AG04450 (cell line): ENCODE results near the gene DTX4. TPM values are rescaled to one million over a fixed set of nuclear protein-coding genes. Genes with fewer than 3 reads are reported as not detected.

Source experiments
- CTCF ChIA-PET: fragments of 300-600, 350-600 bp; formaldehyde crosslinking; extraction: SDS; loops from one replicate; lab custom pipeline; 2022; ENCODE audit warnings: antibody characterized with exemption, inconsistent platforms; lab: Charles Lee
- POLR2A ChIA-PET: fragments of 350-600 bp; formaldehyde crosslinking; extraction: SDS; loops from one replicate; lab custom pipeline; 2021; ENCODE audit warnings: antibody characterized with exemption, inconsistent platforms; lab: Yijun Ruan, JAX
- DNase-seq: peaks from one replicate; pipeline ENCODE4 v3.0.0-alpha.2; 2011; ENCODE audit warnings: low read depth, low spot score
- H3K27ac ChIP-seq: one replicate; pipeline ENCODE4 v1.5.1; 2012; ENCODE audit warnings: low read depth, low read length, control low read depth
- H3K27me3 ChIP-seq: one replicate; pipeline ENCODE4 v1.6.0; 2012; ENCODE audit warnings: low read length; ENCODE audit not compliant: control insufficient read depth, insufficient read depth
- H3K4me3 ChIP-seq: 2 replicates; pipeline ENCODE4 v1.5.1; 2011; ENCODE audit warnings: mild to moderate bottlenecking, low read depth, low read length, control low read depth
- H3K9me3 ChIP-seq: 2 replicates; pipeline ENCODE4 v1.5.1; 2012; ENCODE audit warnings: low read length; ENCODE audit not compliant: control insufficient read depth, insufficient read depth
- polyA plus RNA-seq: library from polyadenylated mRNA; depleted of rRNA; stranded (reverse); fragments of >200 nt; gene quantifications from 2 replicates; pipeline ENCODE4 v1.2.3, GENCODE V29; 2011
- TF ChIP-seq, protein P1 (sequence below): IDR thresholded peaks from 2 replicates; pipeline ENCODE4 v1.5.1; 2011; ENCODE audit warnings: low read depth, low read length, control low read depth, inconsistent platforms

Gene DTX4
- polyA plus RNA-seq, 1 experiment, result 1.4 TPM

DNA sequence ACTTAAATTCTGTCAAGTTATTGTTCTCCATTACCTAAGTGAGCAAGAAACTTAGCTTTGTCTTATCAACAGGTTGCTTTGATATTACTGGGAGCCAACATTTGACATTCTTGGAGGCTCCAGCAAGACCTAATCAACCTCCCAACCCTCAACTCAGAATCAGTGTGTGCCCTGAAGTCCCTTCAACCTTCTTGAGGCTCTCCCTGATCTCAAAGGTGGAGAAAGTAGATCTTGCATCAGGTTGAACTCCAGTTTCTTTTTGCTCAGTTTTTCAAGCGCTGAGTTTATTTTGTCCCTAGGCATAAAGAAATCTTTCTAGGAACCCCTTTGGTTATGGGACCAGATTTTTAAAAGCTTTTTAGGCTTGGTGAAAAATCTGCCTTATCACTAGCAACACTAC is 27.8 kb upstream of the DTX4 start:
- Histone ChIP-seq H3K4me3 (peak overlapping the region; percentile 66), H3K27me3 (no peaks in the 10 kb centered on the region), H3K27ac (peak overlapping the region; percentile 55), H3K9me3 (no peaks in the 10 kb centered on the region; the same call in 1 of the 2 replicates)
- TF ChIP-seq, protein P1, sequence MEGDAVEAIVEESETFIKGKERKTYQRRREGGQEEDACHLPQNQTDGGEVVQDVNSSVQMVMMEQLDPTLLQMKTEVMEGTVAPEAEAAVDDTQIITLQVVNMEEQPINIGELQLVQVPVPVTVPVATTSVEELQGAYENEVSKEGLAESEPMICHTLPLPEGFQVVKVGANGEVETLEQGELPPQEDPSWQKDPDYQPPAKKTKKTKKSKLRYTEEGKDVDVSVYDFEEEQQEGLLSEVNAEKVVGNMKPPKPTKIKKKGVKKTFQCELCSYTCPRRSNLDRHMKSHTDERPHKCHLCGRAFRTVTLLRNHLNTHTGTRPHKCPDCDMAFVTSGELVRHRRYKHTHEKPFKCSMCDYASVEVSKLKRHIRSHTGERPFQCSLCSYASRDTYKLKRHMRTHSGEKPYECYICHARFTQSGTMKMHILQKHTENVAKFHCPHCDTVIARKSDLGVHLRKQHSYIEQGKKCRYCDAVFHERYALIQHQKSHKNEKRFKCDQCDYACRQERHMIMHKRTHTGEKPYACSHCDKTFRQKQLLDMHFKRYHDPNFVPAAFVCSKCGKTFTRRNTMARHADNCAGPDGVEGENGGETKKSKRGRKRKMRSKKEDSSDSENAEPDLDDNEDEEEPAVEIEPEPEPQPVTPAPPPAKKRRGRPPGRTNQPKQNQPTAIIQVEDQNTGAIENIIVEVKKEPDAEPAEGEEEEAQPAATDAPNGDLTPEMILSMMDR, result no peak
- CTCF ChIA-PET, result interaction anchor here (0.5 to 10.5 kb wide), 10 partner anchors 8 to 90 kb away, joined by 3 to 143 read pairs (median 6); partner anchors contain the start of genes DTX4 and FAM111B
- no peak for DNase-seq
- POLR2A ChIA-PET, result interaction anchor here (1.1 to 1.2 kb wide), 2 partner anchors 14 to 37 kb away, joined by 3 read pairs; partner anchors contain the start of gene FAM111B

DNA sequence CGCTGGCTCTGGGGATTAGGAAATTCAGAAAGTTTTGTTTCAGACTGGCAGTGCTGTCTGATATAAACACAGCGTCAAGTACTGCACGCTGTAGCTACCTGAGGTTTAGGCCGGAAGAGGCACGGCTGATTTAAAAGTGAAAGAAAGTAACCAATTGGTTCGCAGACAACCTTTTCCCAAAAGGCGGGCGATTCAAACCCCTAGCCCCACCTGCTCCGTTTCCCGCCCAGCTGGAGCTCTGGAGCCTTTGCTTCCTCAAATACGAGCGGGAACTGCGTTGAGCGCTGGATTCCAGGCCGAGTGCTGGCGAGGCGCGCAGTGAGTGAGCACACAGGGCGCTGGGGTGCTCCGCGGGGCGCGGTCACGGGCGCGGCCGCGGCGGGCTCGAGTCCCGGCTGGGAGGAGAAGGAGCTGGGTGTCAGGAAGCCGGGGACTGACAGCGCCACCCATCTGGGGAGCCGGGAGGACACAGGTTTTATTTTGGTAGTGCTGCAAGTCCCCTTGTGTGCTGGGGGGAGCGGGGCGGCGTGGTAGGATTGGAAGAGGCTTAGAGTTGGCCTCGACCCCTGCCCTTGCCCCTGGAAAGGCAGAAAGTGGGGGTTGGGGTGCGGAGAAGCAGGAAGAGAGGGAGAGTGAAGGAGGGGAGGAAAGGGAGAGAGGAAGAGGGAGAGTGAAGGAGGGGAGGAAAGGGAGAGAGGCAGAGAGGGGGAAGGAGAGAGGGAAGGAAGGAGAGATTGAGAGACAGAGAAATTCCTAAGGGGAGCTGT is 27.2 kb upstream of the DTX4 start:
- ChIA-PET POLR2A (interaction anchor here (1.1 to 1.2 kb wide), 2 partner anchors 14 to 38 kb away, joined by 3 read pairs; partner anchors contain the start of gene FAM111B), CTCF (interaction anchor here (0.7 to 10.5 kb wide), 13 partner anchors 9 to 92 kb away, joined by 3 to 143 read pairs (median 5); partner anchors contain the start of genes DTX4 and FAM111B)

DNA sequence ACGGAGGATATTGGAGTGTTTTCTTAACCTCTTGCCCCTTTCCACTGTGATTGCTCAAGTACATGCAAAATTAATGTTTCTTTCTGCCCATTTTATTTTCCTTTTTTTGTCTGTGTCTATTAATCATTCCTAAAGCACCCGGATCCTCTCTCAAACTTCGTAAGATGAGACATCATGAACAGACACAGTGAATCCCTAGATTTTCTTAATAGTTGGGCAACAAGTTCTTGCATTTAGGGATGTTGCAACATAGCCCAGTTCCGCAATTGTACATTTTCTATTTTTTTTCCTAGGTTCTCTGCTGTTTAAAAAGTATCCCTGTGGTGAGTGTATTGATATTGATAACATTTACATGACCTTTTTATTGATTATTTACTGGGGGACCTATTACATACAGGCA is 26.4 kb upstream of the DTX4 start:
- DNase-seq, result no peak
- H3K27ac ChIP-seq, result no peak overlapping the region
- TF ChIP-seq, protein P1, result no peak
- H3K27me3 ChIP-seq, result no peaks in the 10 kb centered on the region
- peak overlapping the region; percentile 66 for H3K4me3 ChIP-seq
- no peaks in the 10 kb centered on the region; the same call in 1 of the 2 replicates for H3K9me3 ChIP-seq
- POLR2A ChIA-PET, result no interaction called here
- CTCF ChIA-PET, result interaction anchor here (1.0 to 10.5 kb wide), 9 partner anchors 10 to 93 kb away, joined by 3 to 143 read pairs (median 5); partner anchors contain the start of gene DTX4

More for the DNA sequence above, 27.2 kb upstream of the DTX4 start:
- Histone ChIP-seq H3K27ac (peak overlapping the region; percentile 55), H3K27me3 (no peaks in the 10 kb centered on the region), H3K4me3 (peak overlapping the region; percentile 66), H3K9me3 (no peaks in the 10 kb centered on the region; the same call in 1 of the 2 replicates)
- DNase-seq, result peak; percentile 42
- TF ChIP-seq, protein P1, result no peak

DNA sequence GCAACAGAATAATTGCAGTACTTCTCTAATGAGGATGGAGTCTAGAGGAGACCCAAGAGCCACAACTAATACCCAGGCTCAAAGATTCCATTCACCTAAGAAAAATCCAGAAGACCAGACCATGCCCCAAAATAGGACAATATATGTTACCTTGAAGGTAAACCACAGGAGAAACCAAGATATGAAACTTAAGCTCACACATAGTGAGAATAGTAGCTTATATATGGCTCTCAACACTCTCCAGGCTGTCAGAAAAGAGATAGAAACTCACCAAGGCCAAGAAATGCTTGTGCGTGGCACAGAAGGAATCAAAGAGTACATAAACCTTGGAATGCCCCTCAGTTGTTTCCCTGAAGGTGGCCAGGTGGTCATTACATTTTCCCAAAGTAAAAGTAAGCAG is 20.2 kb upstream of the DTX4 start:
- no peak for DNase-seq
- POLR2A ChIA-PET, result no interaction called here
- Histone ChIP-seq H3K4me3 (no peak overlapping the region), H3K9me3 (no peaks in the 10 kb centered on the region), H3K27ac (no peak overlapping the region), H3K27me3 (no peaks in the 10 kb centered on the region)
- CTCF ChIA-PET, result interaction anchor here (0.6 to 2.6 kb wide), 6 partner anchors 16 to 575 kb away, joined by 3 to 12 read pairs (median 4); partner anchors contain the start of gene DTX4
- TF ChIP-seq, protein P1, result no peak
